ENCODE data around the gene TMEM222.

- no peak for TF ChIP-seq POLR2AphosphoS5 (IDR thresholded peaks at IDR 0.05; ENCODE audit: low read depth, low read length)
- no peak for TF ChIP-seq SIN3A (IDR thresholded peaks at IDR 0.05; ENCODE audit: borderline replicate concordance, insufficient read depth, low read length)
- TF ChIP-seq, protein P1, sequence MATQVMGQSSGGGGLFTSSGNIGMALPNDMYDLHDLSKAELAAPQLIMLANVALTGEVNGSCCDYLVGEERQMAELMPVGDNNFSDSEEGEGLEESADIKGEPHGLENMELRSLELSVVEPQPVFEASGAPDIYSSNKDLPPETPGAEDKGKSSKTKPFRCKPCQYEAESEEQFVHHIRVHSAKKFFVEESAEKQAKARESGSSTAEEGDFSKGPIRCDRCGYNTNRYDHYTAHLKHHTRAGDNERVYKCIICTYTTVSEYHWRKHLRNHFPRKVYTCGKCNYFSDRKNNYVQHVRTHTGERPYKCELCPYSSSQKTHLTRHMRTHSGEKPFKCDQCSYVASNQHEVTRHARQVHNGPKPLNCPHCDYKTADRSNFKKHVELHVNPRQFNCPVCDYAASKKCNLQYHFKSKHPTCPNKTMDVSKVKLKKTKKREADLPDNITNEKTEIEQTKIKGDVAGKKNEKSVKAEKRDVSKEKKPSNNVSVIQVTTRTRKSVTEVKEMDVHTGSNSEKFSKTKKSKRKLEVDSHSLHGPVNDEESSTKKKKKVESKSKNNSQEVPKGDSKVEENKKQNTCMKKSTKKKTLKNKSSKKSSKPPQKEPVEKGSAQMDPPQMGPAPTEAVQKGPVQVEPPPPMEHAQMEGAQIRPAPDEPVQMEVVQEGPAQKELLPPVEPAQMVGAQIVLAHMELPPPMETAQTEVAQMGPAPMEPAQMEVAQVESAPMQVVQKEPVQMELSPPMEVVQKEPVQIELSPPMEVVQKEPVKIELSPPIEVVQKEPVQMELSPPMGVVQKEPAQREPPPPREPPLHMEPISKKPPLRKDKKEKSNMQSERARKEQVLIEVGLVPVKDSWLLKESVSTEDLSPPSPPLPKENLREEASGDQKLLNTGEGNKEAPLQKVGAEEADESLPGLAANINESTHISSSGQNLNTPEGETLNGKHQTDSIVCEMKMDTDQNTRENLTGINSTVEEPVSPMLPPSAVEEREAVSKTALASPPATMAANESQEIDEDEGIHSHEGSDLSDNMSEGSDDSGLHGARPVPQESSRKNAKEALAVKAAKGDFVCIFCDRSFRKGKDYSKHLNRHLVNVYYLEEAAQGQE (IDR thresholded peaks at IDR 0.05; ENCODE audit: insufficient read depth in 1 of 2, low read depth in 2 of 2, low read length in 2 of 2) = no peak
- TF ChIP-seq TAF1 (IDR thresholded peaks at IDR 0.05; ENCODE audit: borderline replicate concordance, insufficient read depth, low read length) = no peak
These were observed 42.9 kb downstream of the TMEM222 start for GRCh38 chr1:27364696-27365371.

Measured in PFSK-1 (cell line).